NCI-H774 (cell line): Measurements from ENCODE around the gene CCDC86.

Experiments
- DNase-seq: peaks from one replicate; lab custom pipeline; 2025; lab: John Stamatoyannopoulos, UW

Gene CCDC86

DNA sequence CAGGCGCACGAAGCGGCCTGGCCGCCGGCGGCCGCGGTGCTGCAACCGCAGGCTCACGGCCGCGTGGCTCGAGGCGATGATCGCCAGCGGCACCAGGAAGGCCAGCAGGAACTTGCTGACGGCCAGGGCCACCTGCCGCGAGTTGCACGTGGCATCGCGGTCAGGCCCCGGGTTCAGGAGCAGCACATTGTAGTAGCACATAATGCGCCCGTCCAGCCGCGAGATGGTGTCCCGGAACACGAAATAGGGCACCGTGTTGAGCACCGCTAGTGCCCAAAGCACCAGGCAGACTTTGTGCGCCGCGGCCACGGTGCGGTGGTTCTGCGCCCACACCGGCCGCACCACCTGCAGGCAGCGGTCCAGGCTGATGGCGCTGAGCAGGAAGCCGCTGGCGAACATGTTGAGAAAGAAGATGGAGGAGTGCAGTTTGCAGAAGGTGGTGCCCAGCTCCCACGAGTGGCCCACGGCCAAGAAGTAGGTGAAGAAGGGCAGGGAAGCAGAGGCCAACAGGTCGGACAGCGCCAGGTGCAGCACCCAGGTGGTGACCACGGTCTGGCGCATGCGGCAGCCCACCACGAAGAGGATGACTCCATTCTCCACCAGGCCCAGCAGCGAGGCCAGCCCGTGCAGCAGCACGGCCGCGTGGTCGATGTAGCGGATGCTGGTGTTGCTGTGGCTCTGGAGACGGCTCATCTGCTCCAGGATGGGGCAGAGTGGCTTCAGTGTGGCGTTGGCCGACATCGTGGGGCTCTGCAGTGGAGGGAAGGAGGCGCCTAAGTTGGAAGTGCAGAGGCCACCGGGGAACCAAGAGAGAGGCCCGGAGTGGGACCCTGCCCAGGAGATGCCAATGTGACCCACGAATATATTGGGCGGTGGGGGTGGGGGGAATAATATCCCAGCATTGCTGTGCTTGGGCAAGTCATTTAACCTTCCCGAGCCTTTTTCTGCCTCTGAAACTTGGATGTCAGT lies 11.4 kb downstream of the CCDC86 start:
- DNase-seq: no peak

DNA sequence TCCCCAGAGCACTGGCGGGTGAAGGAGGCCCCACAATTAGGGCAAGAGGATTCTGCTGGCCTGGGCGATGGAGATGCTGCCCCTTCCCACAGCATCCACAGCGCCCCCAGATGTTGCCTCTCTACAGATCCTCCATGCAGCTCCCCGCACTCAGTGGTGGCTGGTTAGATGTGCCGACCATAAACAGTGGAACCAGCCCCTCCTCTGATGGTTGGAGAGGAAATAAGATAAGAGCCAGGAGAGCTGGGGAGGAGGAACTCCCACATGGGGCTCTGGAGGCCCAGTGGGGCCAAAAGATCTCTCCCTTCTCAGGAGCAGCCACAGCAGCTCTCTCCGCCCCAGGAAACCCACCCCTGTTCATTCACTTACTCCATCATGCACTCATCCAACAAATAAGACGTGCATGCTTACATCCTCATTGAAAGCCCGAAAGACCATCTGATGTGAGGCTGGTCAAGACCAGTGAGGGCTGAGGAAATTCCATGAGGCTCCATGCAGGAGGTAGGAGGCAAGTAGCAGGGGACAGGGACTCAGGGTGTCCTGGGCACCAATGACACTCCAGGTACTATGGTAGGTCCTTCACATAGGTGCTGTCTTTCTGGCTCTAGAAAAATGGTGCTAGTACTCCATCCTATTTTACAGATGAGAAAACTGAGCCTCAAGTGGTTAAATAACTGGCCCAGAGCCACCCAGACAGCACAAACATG lies 12.4 kb downstream of the CCDC86 start:
- no peak for DNase-seq

DNA sequence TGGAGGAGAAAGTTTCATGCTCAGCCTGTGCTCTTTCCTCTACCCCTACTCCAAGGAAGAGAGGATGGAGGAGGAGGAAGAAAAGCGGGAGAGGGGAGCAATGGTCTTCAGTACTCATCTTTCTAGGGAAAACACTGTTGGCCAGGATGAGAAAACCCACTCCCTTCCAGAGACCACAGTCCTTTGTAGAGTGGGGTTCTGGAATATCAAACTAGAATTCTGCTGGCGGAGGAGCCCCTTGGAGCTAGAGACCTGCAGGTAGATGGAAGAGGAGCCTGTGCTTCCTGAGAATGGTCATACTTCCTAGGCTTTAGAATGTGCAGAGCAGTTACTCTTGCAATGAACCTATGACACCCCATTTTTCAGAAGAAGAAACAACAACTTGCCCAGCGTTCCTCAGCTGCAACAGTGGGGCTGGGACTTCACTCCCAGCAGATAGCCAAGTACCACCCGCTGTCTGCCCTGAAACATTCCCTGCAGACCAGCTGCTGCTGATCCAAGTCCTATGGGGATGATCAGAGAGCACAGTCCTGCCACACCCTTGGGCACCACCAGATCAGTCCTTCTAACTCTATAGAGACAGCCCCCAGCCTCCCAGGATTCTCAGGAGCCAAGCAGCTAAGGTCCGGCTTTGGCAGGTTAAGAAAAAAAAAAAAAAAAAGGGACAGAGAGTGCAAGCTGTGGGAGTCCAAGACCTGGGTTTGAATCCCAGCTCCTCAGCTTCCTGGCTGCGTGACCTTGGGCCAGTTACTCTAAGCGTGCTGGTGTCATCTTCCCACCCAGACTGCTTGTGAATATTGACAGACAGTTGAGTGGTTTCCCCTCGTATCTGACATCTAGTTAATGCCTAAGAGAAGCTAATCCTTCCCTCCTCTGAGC lies 13.2 kb downstream of the CCDC86 start:
- no peak for DNase-seq

DNA sequence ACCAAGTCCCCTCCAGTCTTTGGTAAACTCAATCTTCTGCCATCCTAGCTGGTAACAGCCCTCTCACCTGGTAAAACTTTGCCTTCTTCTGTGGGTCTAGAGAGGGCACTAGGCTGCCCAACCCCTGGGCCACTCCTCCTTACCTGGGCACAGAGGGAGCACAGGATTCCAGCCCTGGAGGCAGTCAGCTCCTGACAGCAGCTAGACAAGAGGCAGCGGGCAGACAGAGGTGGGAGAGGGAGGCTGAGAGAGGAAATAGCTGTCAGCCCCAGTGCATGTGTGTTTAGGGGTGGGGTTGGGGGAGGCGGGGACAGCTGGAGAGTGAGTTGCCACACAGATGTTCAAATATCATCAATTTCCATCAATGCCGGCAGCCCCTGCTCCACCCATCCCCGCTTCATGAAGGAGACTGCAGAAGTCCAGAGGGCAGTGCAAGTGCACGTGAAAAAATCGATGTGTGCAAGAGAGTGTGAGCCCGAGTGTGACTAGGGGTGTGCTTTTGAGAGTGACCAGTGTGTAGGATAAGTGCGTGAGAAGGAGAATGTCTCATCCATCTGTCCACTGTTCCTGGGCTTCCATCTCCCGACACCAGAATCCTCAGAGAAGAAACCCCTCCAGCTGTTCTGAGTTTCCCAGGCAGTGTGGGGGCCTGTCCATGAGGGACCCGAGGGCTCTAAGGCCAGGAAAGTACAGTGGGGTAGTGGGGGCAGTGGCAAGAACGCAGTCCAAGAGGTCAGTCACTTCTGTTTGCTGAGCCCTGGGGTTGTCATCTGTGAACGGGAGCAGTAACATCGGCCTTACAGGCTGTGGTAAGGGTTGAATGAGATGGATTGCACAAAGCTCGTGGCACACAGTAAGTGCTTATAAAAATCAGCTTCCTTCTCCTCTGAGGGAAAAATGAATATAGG lies 14.1 kb downstream of the CCDC86 start, which contains the start of gene PTGDR2:
Gene PTGDR2, minus strand, starts transcription at position 225 of the 908 bp plus-strand sequence. CDS start 2,228 bp downstream, outside the sequence.
- DNase-seq: no peak

DNA sequence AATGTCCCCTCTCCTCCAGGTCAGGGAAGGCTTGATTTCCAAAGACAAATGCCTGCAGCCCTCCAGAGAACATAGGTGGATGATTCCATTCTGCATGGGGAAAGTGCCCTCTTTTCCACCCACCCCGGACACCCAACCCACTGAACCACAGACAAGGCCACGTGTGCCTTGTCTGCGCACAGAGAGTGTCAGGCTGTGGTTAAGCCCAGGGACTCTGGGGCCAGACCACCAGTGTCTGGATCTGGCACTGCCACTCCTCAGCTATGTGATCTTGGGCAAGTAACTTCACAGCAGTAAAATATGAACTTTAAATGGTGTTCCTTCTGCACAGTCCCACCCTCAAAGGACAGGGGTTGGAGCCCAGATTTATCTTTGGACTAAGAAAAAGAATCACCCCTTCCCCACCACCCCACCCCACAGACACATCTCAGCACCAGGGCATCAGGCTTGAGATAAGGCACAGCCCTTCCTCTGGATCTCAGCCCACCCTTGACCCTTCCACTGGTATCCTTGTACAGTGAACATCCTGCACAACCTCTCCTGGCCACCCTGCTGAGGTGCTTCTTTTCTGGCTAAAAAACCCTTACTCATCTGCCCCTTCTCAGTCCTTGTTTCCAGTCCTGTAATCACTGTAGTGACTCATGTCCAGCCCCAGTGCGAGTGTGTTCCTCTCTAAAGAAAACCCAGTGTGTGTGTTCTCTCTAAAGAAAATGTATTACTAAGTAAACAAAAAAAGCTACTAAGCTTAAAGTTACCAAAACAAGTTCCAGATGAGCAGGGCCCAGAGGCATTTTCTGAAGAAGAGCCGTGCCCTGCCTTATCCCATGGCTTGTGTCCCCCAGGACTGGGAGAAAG lies 15.7 kb downstream of the CCDC86 start:
- no peak for DNase-seq

DNA sequence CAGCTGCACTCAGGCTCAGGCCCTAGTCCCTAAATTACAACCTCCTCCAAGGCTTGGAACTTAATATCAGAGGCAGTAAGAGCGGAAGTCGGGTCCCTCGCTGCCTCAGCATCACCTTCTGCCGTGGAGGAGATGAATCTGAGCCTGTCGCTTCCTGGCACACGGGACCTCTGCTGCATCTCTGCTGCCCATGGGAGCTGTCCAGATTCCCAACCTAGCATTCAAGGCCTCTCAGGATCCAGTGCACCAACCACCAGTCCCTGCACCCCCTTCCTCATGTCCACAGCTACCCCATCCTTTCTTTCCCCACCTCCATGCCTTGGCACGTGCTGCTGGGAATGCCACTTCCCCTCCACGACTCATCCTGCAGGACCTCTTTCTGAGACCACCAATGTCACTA lies 16.3 kb downstream of the CCDC86 start:
- no peak for DNase-seq

DNA sequence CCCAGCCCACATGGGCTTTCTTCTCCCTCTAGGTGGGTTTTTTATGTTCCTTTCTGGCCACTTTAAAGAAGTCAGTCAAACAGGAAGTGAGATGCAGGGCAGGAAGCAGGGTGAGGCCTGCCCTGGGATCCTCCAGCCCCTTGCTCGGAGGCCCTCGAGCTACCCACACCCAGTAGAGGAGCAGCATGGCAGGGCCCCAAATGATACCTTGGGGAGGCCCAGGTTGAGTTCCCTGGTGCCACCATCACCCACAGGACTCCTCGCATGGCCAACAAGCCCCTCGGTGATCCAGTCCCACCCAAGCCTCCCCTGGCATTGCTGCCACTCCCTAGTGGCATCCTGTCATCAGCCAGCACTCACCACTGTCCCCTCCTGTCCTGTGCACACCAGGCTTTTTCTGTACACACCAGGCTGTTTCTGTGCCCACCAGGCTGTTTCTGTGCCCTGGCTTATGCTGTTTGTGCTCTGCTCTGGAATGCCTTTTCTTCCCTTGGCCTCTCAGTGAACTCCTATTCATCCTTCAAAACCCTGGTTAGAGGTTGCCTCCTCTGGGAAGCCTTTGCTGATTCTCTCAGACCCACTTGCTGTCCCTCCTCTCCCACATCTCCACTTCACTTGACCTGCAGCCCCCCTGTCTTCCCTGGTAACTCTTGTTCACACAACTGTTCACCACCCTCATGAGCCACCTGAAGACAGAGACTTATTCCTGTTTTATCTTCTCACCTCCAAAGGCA lies 17.0 kb downstream of the CCDC86 start:
- DNase-seq: no peak

DNA sequence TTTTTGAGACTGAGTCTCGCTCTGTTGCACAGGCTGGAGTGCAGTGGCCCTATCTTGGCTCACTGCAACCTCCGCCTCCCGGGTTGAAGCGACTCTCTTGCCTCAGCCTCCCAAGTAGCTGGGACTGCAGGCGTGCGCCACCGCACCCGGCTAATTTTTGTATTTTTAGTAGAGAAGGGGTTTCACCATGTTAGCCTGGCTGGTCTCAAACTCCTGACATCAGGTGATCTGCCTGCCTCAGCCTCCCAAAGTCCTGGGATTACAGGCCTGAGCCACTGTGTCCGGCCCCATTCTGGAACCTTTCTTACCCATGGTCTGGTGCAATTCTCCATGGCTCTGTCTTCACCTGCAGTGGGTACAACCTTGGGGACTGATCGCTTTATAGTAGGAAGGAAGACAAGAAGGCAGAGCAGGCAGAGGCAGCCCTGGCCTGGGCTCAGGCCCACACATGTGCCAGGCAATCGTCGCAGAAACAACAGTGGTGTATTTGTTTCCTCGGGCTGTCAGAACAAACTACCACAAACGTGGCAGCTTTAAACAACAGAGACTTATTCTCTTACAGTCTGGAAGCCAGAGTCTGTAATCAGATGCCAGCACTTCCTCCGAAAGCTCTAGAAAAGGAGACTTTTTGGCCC lies 17.8 kb downstream of the CCDC86 start:
- no peak for DNase-seq

DNA sequence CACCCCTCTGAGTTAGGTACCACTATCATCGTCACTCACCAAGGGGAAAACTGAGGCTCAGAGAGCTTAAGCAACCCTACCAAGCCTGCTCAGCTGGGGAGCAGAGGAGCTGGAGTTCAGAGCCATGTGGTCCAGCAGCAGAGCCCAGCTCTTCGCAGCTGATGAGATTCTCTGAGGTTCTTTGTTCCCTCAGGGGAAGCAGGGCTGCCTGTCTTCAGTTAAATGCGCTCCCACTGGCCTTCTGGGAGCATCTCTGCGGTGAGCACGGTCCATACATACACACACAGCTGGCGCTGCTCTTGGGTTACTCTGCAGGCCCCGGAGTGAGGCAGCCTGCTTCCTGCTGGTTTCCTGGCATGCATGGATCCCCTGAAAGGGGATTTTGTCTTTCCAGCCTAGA lies 19.0 kb downstream of the CCDC86 start:
- DNase-seq: no peak

DNA sequence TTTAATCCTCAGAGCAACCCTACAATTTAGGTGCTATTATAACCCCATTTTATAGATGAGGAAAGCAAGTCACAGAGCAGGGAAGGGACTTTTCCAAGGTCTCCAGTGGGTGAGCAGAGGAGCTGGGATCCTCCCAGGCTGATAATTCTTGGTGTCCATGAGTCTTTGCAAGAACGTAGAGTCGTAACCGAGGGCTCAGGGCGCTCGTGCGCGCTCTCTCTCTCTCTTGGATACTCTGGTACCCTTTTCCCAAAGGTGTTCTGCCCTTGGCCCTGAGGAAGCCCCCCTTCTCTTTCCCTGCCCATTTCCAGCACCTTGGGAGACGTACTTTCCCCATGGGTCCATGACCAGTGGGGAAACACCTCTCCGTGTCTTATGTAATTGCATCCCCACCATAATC lies 20.3 kb downstream of the CCDC86 start:
- DNase-seq: no peak

DNA sequence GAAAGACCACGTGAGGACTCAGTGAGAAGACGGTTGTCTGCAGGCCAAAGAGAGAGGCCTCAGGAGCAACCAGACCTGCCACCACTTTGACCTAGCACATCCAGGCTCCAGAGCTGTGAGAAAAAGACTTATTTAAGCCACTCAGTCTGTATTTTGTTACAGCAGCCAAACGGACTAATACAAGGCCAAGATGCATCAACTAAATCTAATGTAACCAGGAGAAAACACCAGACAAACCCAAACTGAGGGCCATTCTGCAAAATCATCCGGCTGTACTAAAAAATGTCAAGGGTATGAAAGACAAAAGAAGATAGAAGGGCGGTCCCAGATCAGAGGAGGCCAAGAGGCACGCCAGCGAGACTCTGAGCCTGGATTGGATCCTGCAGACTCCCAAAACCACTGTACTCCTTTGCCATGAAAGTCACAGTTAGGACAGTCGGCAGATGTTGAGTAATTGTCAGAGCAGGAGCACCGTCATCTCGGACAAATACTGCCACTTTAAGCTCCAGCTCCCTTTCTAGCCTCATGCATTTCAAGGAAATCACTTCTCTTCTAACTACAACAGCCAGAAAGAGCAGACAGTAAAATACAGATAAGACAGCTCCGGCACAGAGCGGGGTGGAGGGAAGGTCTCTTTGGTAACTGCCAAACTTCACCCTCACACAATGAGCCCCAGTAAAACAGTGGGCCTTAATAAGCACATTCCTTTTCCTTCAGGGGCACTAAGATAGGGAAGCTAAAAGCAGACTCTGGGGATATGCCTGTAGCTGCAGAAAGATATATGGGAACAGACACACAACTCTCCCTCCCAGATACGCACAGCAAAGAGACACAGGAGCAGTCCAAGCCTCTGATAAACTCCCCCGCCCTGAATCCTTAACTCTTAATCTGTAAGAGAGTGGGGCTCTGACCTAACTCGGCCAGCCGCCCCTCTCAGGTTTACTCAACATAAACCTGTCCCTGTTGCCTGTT lies 21.9 kb downstream of the CCDC86 start:
- no peak for DNase-seq

DNA sequence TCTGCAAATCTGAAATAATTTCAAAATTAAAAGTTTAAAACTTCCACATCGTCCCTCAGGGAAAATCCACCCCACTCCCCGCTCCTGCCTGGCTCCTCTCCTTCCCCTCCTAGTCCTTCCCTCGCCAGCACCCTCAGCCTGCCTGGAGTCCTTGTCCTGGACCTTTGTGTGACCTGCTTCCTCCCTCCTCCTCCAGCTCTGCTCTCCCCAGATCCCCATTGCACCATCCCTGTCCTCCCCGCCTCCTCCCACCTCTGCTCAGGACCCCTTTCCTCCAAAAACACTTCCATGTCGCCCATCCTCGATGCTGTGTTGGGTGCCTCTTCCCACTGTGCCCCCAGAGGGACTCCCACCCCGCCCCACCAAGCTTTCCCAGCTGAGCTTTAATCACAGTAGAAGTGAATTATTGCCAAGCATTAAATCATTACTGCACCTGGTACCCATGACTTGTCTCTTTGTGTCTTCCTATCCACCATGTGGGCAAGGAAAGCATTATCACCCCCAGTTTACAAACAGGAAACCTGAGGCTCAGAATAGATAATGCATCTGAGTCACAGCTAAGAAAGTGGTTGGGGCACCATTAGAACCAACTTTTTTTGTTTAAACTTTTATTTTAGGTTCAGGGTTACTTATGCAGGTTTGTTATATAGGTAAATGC lies 23.1 kb downstream of the CCDC86 start:
- no peak for DNase-seq

DNA sequence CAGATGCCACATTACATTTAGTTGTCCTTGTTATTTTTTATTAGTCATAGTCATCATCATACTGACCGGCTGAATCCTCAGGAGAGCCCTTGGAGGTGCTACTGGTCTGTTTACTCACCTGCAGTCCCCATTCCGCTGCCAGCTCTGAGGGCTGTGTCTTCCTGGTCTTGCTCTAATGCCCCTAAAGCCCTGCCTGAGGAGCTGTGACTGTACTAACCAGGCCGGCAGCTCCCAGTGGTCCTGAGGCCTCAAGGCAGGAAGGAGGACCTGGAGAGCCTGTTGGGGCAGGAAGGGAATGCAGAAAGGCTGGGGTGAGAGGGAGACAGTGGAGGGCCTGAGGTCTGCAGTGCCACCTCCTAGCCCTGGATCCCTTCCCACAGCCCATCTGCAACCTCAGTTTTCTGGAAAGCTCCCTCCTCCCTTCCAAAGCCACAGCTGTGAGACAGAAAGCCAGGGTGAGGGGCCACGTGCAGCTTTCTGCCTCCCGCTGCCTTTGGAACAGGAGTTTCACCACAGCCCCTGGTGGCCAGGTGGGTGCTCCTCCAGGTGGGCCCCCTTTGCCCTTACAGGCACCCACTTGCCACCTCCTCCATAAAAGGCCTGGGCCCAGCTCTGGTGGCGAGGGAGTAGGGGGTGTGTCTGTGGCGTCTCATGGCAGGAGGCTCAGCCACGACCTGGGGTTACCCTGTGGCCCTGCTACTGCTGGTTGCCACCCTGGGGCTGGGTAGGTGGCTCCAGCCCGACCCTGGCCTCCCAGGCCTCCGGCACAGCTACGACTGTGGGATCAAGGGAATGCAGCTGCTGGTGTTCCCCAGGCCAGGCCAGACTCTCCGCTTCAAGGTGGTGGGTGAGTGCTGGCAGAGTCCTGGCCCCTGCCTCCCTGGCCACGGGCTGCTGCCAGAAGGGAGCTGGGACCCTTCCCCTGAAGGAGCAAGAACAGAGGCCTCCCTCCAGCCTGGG lies 25.3 kb downstream of the CCDC86 start, which contains the start of gene ZP1:
Gene ZP1, plus strand, starts transcription at position 632 of the 960 bp plus-strand sequence. Its CDS starts 20 bp downstream, at position 652.
- DNase-seq: peak; percentile 48

DNA sequence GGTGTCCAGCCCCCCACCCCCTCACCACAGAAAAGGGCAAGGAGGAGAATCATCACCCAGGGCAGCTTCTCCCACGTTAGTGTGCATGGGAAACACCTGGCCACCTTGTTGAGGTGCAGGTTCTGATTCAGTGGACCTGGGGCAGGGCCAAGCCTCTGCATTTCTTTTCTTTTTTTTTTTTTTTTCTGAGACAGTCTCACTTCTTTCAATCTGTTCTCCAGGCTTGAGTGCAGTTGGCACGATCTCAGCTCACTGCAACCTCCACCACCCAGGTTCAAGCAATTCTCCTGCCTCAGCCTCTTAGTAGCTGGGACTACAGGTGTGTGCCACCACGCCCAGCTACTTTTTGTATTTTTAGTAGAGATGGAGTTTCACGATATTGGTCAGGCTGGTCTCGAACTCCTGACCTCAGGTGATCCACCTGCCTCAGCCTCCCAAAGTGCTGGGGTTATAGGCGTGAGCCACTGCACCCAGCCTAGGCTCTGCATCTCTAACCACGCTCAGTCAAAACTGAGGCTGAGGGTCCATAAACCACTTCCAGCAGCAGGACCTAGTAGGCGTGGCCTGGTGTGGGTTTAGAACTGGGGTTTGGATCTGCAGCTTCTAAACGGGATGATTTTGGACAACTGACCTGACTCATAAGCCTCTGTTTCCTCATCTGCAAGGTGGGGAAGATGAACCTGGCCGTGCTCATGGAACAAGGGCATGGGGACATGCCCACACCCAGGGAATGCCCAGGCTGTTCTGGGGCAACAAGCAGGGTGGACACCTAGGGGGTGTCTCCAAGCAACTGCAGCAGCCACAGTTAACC lies 26.2 kb downstream of the CCDC86 start:
- no peak for DNase-seq
